ENCODE results near the gene TRIM37. TPM values are rescaled to one million over a fixed set of nuclear protein-coding genes. Genes with fewer than 3 reads are reported as not detected.

TRIM37 gene
- total and polyA plus RNA-seq, 2 donors (not counting 1 experiment from before 2014, with no cell fraction given): 5.1 to 28.3 TPM

DNA sequence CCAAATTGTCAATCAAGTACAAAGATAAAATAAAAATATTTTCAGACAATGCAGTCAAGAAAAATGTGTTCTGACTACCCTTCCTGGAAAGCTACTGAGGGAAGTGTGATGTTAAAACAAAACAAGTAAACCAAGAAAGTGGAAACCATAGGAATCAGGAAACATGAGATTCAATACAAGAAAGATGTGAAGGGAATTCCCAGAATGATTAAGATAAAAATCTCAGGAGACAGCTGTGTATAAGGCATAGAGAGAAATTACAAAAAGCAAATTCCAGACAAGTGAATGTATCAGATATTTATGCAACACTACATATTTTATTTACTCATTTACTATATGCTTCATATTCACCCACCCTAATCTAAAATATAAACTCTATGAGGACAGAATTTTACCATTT, 32.2 kb downstream of the TRIM37 start:
- no peaks in the 10 kb centered on the region for H3K4me1 Mint-ChIP-seq
- H2AFZ ChIP-seq (ENCODE audit: insufficient read depth, low read depth, low read length, poor library complexity, severe bottlenecking): no peak overlapping the region
- no peaks in the 10 kb centered on the region for H3K4me1 ChIP-seq (ENCODE audit: control insufficient read depth in 2 of 2, insufficient read depth in 2 of 2, low read length in 2 of 2)
- no peaks in the 10 kb centered on the region for H4K20me1 ChIP-seq (ENCODE audit: control insufficient read depth, insufficient read depth, low read length, poor library complexity, severe bottlenecking)
- H3K4me3 Mint-ChIP-seq: no peak overlapping the region
- TF ChIP-seq EZH2 (IDR thresholded peaks at IDR 0.05; ENCODE audit: borderline replicate concordance, insufficient read depth, low read depth, low read length, poor library complexity, severe bottlenecking) (no peak), CTCF (IDR thresholded peaks at IDR 0.05) (no peak)
- ATAC-seq (ENCODE audit: low read depth) (no peak), DNase-seq (no peak)
- H3K27me3 Mint-ChIP-seq: no peaks in the 10 kb centered on the region
- CTCF ChIA-PET: no interaction called here
- H3K9me3 ChIP-seq (ENCODE audit: control extremely low read depth in 1 of 3, control insufficient read depth in 2 of 3, insufficient read depth in 1 of 3, low read length in 2 of 3): no peaks in the 10 kb centered on the region
- no peaks in the 10 kb centered on the region for H3K9me3 Mint-ChIP-seq (ENCODE audit: insufficient read depth)
- no peak overlapping the region for H3K9ac ChIP-seq (ENCODE audit: low read length)
- H3K27ac ChIP-seq (ENCODE audit: low read length in 2 of 2): no peak overlapping the region
- H3K27me3 ChIP-seq (replicated peaks in 1 of 4; ENCODE audit: control extremely low read depth in 1 of 4, control insufficient read depth in 3 of 4, insufficient read depth in 4 of 4, low read length in 3 of 4): no peaks in the 10 kb centered on the region
- peaks cover 7 to 36% of the 10 kb centered on the region in 2 experiments for H3K36me3 ChIP-seq (replicated peaks in 1 of 2; ENCODE audit: control extremely low read depth in 1 of 2, control insufficient read depth in 1 of 2, extremely low read depth in 1 of 2, insufficient read depth in 2 of 2, low read length in 1 of 2)
- no peak overlapping the region for H3K4me2 ChIP-seq (replicated peaks; ENCODE audit: low read depth, low read length, poor library complexity, severe bottlenecking)
- no peak overlapping the region for H3K4me3 ChIP-seq (ENCODE audit: control extremely low read depth in 1 of 5, extremely low read depth in 1 of 5, insufficient read depth in 1 of 5, low read depth in 2 of 5, low read length in 4 of 5)
- intact Hi-C loops (cut with micrococcal nuclease): no loop called here
- H3K27ac Mint-ChIP-seq: no peak overlapping the region
- H3K79me2 ChIP-seq (ENCODE audit: control insufficient read depth, insufficient read depth, low read length): no peaks in the 10 kb centered on the region
- POLR2A ChIA-PET: no interaction called here

DNA sequence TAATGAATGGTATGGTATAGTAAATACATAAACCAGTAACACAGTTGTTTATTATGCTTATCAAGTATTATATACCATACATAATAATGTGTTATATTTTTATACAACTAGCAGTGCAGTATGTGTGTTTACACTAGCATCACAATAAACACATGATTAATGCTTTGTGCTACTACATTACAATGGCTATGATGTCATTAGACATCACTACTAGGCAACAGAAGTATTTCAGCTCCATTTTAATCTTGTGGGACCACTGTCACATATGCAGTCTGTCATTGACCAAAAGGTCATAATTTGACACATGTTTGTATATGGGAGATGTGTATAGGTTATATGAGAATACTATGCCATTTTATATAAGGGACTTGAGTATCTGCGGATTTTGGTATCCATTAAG, 32.7 kb downstream of the TRIM37 start:
- H3K4me2 ChIP-seq (replicated peaks; ENCODE audit: low read depth, low read length, poor library complexity, severe bottlenecking): no peak overlapping the region
- no peaks in the 10 kb centered on the region for H3K79me2 ChIP-seq (ENCODE audit: control insufficient read depth, insufficient read depth, low read length)
- CTCF ChIA-PET: no interaction called here
- TF ChIP-seq CTCF (IDR thresholded peaks at IDR 0.05) (no peak), EZH2 (IDR thresholded peaks at IDR 0.05; ENCODE audit: borderline replicate concordance, insufficient read depth, low read depth, low read length, poor library complexity, severe bottlenecking) (no peak)
- no peaks in the 10 kb centered on the region for H3K4me1 Mint-ChIP-seq
- H3K27ac Mint-ChIP-seq: no peak overlapping the region
- POLR2A ChIA-PET: no interaction called here
- H2AFZ ChIP-seq (ENCODE audit: insufficient read depth, low read depth, low read length, poor library complexity, severe bottlenecking): no peak overlapping the region
- intact Hi-C loops (cut with micrococcal nuclease): no loop called here
- peaks cover 7 to 33% of the 10 kb centered on the region in 2 experiments for H3K36me3 ChIP-seq (replicated peaks in 1 of 2; ENCODE audit: control extremely low read depth in 1 of 2, control insufficient read depth in 1 of 2, extremely low read depth in 1 of 2, insufficient read depth in 2 of 2, low read length in 1 of 2)
- H3K27me3 Mint-ChIP-seq: no peaks in the 10 kb centered on the region
- H3K27ac ChIP-seq (ENCODE audit: low read length in 2 of 2): no peak overlapping the region
- H3K4me3 Mint-ChIP-seq: no peak overlapping the region
- H3K4me1 ChIP-seq (ENCODE audit: control insufficient read depth in 2 of 2, insufficient read depth in 2 of 2, low read length in 2 of 2): no peaks in the 10 kb centered on the region
- no peaks in the 10 kb centered on the region for H3K27me3 ChIP-seq (replicated peaks in 1 of 4; ENCODE audit: control extremely low read depth in 1 of 4, control insufficient read depth in 3 of 4, insufficient read depth in 4 of 4, low read length in 3 of 4)
- H3K4me3 ChIP-seq (ENCODE audit: control extremely low read depth in 1 of 5, extremely low read depth in 1 of 5, insufficient read depth in 1 of 5, low read depth in 2 of 5, low read length in 4 of 5): no peak overlapping the region
- no peaks in the 10 kb centered on the region for H3K9me3 ChIP-seq (ENCODE audit: control extremely low read depth in 1 of 3, control insufficient read depth in 2 of 3, insufficient read depth in 1 of 3, low read length in 2 of 3)
- ATAC-seq (ENCODE audit: low read depth) (no peak), DNase-seq (no peak)
- WGBS (ENCODE audit: insufficient coverage): 100% methylated on average over 1 of the region's 1 CpG
- no peaks in the 10 kb centered on the region for H4K20me1 ChIP-seq (ENCODE audit: control insufficient read depth, insufficient read depth, low read length, poor library complexity, severe bottlenecking)
- no peak overlapping the region for H3K9ac ChIP-seq (ENCODE audit: low read length)
- H3K9me3 Mint-ChIP-seq (ENCODE audit: insufficient read depth): no peaks in the 10 kb centered on the region

Measured in B cell (primary cell).